DND-41 (cell line): ENCODE measurements around the gene SHC2.

Source experiments
- EZH2 ChIP-seq: IDR thresholded peaks from 3 replicates; pipeline ENCODE4 v1.6.1; 2012; ENCODE audit warnings: borderline replicate concordance, low read depth, mild to moderate bottlenecking, moderate library complexity, low read length, inconsistent platforms; ENCODE audit not compliant: severe bottlenecking
- TF ChIP-seq, protein P1 (sequence below): IDR thresholded peaks from 2 replicates; pipeline ENCODE4 v1.5.1; 2012; ENCODE audit warnings: borderline replicate concordance, low read length, moderate library complexity, mild to moderate bottlenecking; ENCODE audit not compliant: poor library complexity, severe bottlenecking; ENCODE audit errors: extremely low read depth

DNA sequence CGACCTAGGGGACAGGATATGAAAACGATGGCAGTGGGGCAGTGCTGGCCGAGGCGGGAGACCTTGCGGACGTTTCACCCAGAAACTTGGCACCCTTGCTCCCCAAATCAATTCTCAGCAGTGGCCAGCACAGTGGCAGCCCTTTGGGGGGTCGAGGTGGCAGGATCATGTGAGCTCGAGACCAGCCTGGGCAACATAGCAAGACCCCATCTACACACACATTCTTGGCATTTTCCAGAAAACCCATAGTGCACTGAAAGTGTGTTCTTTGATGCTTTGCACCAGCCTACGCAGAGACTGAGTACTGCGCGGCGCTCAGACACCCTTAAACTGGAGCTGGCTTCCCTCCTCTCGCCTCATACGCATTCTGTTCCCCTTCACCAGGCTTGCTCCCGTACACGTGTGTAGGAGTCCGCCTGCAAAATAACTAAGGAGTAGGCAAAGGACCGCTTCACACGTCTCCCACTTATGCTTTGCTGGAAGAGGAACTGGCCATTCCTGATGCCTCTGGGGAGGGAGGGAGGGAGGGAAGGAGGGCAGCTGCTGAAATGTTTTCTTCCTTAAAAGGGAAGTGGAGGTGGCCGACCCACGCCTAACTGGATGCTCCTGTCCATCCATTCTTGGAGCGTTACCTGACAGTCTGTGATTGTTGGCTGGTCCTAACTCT, 92.7 kb downstream of the SHC2 start:
- TF ChIP-seq, protein P1, sequence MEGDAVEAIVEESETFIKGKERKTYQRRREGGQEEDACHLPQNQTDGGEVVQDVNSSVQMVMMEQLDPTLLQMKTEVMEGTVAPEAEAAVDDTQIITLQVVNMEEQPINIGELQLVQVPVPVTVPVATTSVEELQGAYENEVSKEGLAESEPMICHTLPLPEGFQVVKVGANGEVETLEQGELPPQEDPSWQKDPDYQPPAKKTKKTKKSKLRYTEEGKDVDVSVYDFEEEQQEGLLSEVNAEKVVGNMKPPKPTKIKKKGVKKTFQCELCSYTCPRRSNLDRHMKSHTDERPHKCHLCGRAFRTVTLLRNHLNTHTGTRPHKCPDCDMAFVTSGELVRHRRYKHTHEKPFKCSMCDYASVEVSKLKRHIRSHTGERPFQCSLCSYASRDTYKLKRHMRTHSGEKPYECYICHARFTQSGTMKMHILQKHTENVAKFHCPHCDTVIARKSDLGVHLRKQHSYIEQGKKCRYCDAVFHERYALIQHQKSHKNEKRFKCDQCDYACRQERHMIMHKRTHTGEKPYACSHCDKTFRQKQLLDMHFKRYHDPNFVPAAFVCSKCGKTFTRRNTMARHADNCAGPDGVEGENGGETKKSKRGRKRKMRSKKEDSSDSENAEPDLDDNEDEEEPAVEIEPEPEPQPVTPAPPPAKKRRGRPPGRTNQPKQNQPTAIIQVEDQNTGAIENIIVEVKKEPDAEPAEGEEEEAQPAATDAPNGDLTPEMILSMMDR = no peak
- no peak for TF ChIP-seq EZH2
